HepG2 (cell line): Measurements from ENCODE around the gene CNTN4. TPM values are rescaled to one million over a fixed set of nuclear protein-coding genes. Genes with fewer than 3 reads are reported as not detected.

Experiments
- ATAC-seq: fragments of 200-7000 bp; cut with Tn5 transposase; 3 replicates; pipeline ENCODE4 v1.9.1; 2020; ENCODE audit warnings: mild to moderate bottlenecking, moderate library complexity
- BruUV-seq: library from RNA; stranded (reverse); fragments of 400-500 nt; replicated peaks from 2 replicates; lab custom pipeline; 2021; lab: Mats Ljungman, UMichigan
- CTCF ChIA-PET: fragments of 300-600 bp; formaldehyde crosslinking; extraction: SDS; loops from one replicate; lab custom pipeline; 2021; ENCODE audit warnings: low total read pairs, inconsistent platforms, low intra/inter-chr PET ratio; lab: Yijun Ruan, JAX
- POLR2A ChIA-PET: fragments of 350-600 bp; sonication (Branson Sonifier 250); formaldehyde crosslinking; loops from one replicate; lab custom pipeline; 2020; ENCODE audit warnings: antibody characterized with exemption, inconsistent platforms; lab: Yijun Ruan, JAX
- DNase-seq: peaks from one replicate; pipeline ENCODE4 v3.0.0-alpha.2; 2015; ENCODE audit warnings: low spot score
- FAIRE-seq: peaks from 3 replicates; lab custom pipeline; 2011; peaks lifted over from hg19 to GRCh38; lab: Jason Lieb, UNC
- H2AFZ ChIP-seq: one replicate; pipeline ENCODE4 v1.6.1; 2011; ENCODE audit warnings: low read length, inconsistent platforms
- H3K27ac ChIP-seq: fragments of 300-600 bp; 3 replicates; pipeline ENCODE4 v1.8.0; 2011; ENCODE audit warnings: mixed run types, mild to moderate bottlenecking, mixed read lengths, low read length, inconsistent platforms; ENCODE audit not compliant: insufficient read depth; ENCODE audit errors: extremely low read length
- H3K27me3 ChIP-seq, 2 experiments: fragments of 200-600 bp in 1 of 2; 2 replicates in 1 of 2; 3 replicates in 1 of 2; pipeline versions ENCODE4 v1.6.0 to v1.8.0; 2011; ENCODE audit warnings: low read length in 2 of 2, mild to moderate bottlenecking in 2 of 2, moderate library complexity in 2 of 2, inconsistent platforms in 1 of 2; ENCODE audit not compliant: insufficient read depth in 2 of 2, control insufficient read depth in 1 of 2
- H3K36me3 ChIP-seq, 2 experiments: fragments of 200-600 bp in 1 of 2; replicated peaks in 1 of 2; 2 replicates in 1 of 2; 3 replicates in 1 of 2; pipeline versions ENCODE4 v1.5.1 to v1.8.0; 2011; ENCODE audit warnings: low read length in 2 of 2, inconsistent platforms in 1 of 2; ENCODE audit not compliant: insufficient read depth in 2 of 2, control insufficient read depth in 1 of 2
- H3K4me1 ChIP-seq: 2 replicates; pipeline ENCODE4 v1.5.1; 2012; ENCODE audit warnings: low read length, inconsistent platforms; ENCODE audit not compliant: insufficient read depth
- H3K4me2 ChIP-seq: 2 replicates; pipeline ENCODE4 v1.6.0; 2011; ENCODE audit warnings: low read depth, low read length, inconsistent platforms
- H3K4me3 ChIP-seq, 3 experiments: fragments of 200-600 bp in 1 of 3; sonication (generic), shearing (Covaris generic) in 1 of 3; replicated peaks in 1 of 3; 2 replicates each; pipeline ENCODE4 v1.5.1; 2011 to 2016; ENCODE audit warnings: low read length in 3 of 3, inconsistent platforms in 2 of 3, low read depth in 2 of 3, mild to moderate bottlenecking in 2 of 3, control low read depth in 1 of 3, mixed read lengths in 1 of 3; ENCODE audit not compliant: insufficient read depth in 1 of 3
- H3K79me2 ChIP-seq: one replicate; pipeline ENCODE4 v1.6.1; 2011; ENCODE audit warnings: low read length, inconsistent platforms; ENCODE audit not compliant: insufficient read depth
- H3K9ac ChIP-seq: 2 replicates; pipeline ENCODE4 v1.6.0; 2011; ENCODE audit warnings: mild to moderate bottlenecking, low read depth, low read length, inconsistent platforms; ENCODE audit not compliant: insufficient read depth
- H3K9me3 ChIP-seq: 2 replicates; pipeline ENCODE4 v1.5.1; 2012; ENCODE audit warnings: mild to moderate bottlenecking, low read length
- H4K20me1 ChIP-seq: 2 replicates; pipeline ENCODE4 v1.6.0; 2011; ENCODE audit warnings: inconsistent platforms, mild to moderate bottlenecking, low read length, moderate library complexity; ENCODE audit not compliant: insufficient read depth
- ARHGAP35 ChIP-seq: sonication (generic); formaldehyde crosslinking; IDR thresholded peaks from 2 replicates; pipeline ENCODE4 v1.9.0; 2022; ENCODE audit warnings: mild to moderate bottlenecking, inconsistent platforms, moderate library complexity, missing genetic modification reagents, borderline replicate concordance
- BCLAF1 ChIP-seq: fragments of 450-650 bp; IDR thresholded peaks from 2 replicates; pipeline ENCODE4 v1.6.1; 2017; ENCODE audit warnings: mild to moderate bottlenecking
- GATAD2A ChIP-seq: IDR thresholded peaks from 2 replicates; pipeline ENCODE4 v1.6.1; 2016
- HNRNPUL1 ChIP-seq: fragments of 200-400 bp; formaldehyde crosslinking; IDR thresholded peaks from 2 replicates; pipeline ENCODE4 v1.6.1; 2017; ENCODE audit warnings: low read depth, mild to moderate bottlenecking, low read length, moderate library complexity
- PCBP2 ChIP-seq: fragments of 200-400 bp; formaldehyde crosslinking; optimal IDR thresholded peaks from 2 replicates; pipeline ENCODE3; 2018; ENCODE audit warnings: low read length, low read depth; ENCODE audit not compliant: poor library complexity, severe bottlenecking
- SALL2 ChIP-seq: sonication (generic); formaldehyde crosslinking; IDR thresholded peaks from 2 replicates; pipeline ENCODE4 v1.8.1; 2023; ENCODE audit warnings: mild to moderate bottlenecking, missing genetic modification reagents, inconsistent platforms
- STAT6 ChIP-seq: sonication (generic); formaldehyde crosslinking; IDR thresholded peaks from 2 replicates; pipeline ENCODE4 v1.4.0; 2020; ENCODE audit warnings: missing genetic modification reagents, mild to moderate bottlenecking, borderline replicate concordance
- TCF7L2 ChIP-seq: IDR thresholded peaks from 2 replicates; pipeline ENCODE4 v1.6.1; 2011; ENCODE audit warnings: mild to moderate bottlenecking, low read depth, low read length, moderate library complexity
- ZBTB20 ChIP-seq: sonication (generic); formaldehyde crosslinking; IDR thresholded peaks from 2 replicates; pipeline ENCODE4 v1.8.1; 2023; ENCODE audit warnings: missing genetic modification reagents, low read depth, mild to moderate bottlenecking, borderline replicate concordance
- ZNF468 ChIP-seq: sonication (generic); formaldehyde crosslinking; IDR thresholded peaks from 2 replicates; pipeline ENCODE4 v1.8.0; 2022; ENCODE audit warnings: mild to moderate bottlenecking, moderate library complexity, missing genetic modification reagents
- ZNF704 ChIP-seq: sonication (generic); formaldehyde crosslinking; IDR thresholded peaks from 2 replicates; pipeline ENCODE4 v1.8.1; 2023; ENCODE audit warnings: mild to moderate bottlenecking, inconsistent platforms, moderate library complexity, missing genetic modification reagents, borderline replicate concordance
- ZNF850 ChIP-seq: sonication (generic); formaldehyde crosslinking; conservative IDR thresholded peaks from 2 replicates; pipeline ENCODE4 v1.9.0; 2021; ENCODE audit warnings: mild to moderate bottlenecking, missing genetic modification reagents
- WGBS: methylation state at CpG from one replicate; pipeline ENCODE4 v1.1.6; 2017; ENCODE audit warnings: low lambda C conversion rate; 5-methylcytosine and 5-hydroxymethylcytosine counted together
- in situ Hi-C: cut with HindIII; loops from 2 replicates; pipeline ENCODE4 v1.10.0; 2017; ENCODE audit warnings: low pct_unique_long_range_greater_than_20kb; ENCODE audit not compliant: extremely low pct_ligation_motif_present
- intact Hi-C: fragments of 100-400 bp; cut with micrococcal nuclease; formaldehyde crosslinking; loops from one replicate; pipeline ENCODE4 v1.10.0; 2022; ENCODE audit not compliant: unreplicated experiment
- polyA plus RNA-seq, 8 experiments: library from polyadenylated mRNA; depleted of rRNA in 3 of 8; stranded (reverse) in 7 of 8; unstranded in 1 of 8; fragments of >200 nt; fragmentation: Illumina TruSeq in 4 of 8; extraction: Trizol in 4 of 8; gene quantifications; 2 replicates each; pipeline versions ENCODE4 v1.2.1 to v1.2.3, GENCODE V29; 2011 to 2016; ENCODE audit warnings: low read depth in 4 of 8, missing spikeins in 1 of 8, mixed read lengths in 1 of 8; ENCODE audit not compliant: insufficient read depth in 1 of 8
- total RNA-seq, 5 experiments: library from RNA; depleted of rRNA; stranded (reverse); fragments of >200 nt; fragmentation: Illumina TruSeq; extraction: Trizol; gene quantifications; 2 replicates each; pipeline ENCODE4 v1.2.3, GENCODE V29; 2016; ENCODE audit warnings: low read depth in 1 of 5

CNTN4 gene
- total and polyA plus RNA-seq, 2 of the 13 experiments (the other 11 are each of a cell fraction or from before 2014, with no cell fraction given): 0.01 to 0.13 TPM

- DNase-seq (no peak), ATAC-seq (no peak), FAIRE-seq (no peak)
- Histone ChIP-seq H3K4me3 (no peak overlapping the region), H3K9ac (no peak overlapping the region), H3K4me2 (no peak overlapping the region), H2AFZ (no peak overlapping the region), H3K9me3 (no peaks in the 10 kb centered on the region), H3K27me3 (no peaks in the 10 kb centered on the region), H3K27ac (no peak overlapping the region), H4K20me1 (no peaks in the 10 kb centered on the region), H3K79me2 (no peaks in the 10 kb centered on the region), H3K4me1 (no peaks in the 10 kb centered on the region), H3K36me3 (no peaks in the 10 kb centered on the region)
- intact Hi-C loops: no loop called here
- in situ Hi-C loops: no loop called here
- no TSS peak for BruUV-seq
- ChIA-PET CTCF (no interaction called here), POLR2A (no interaction called here)
- no peak for TF ChIP-seq PCBP2
- no peak for TF ChIP-seq ZNF704
- 0% methylated on average over 1 of the region's 1 CpG for WGBS
Observed at GRCh38 chr3:2713923-2714322, 615.3 kb downstream of the CNTN4 start.

GRCh38 chr3:2714834-2715233, 616.2 kb downstream of the CNTN4 start:
- H3K4me3 ChIP-seq: no peak overlapping the region
- no peak overlapping the region for H2AFZ ChIP-seq
- H3K4me1 ChIP-seq: no peaks in the 10 kb centered on the region
- in situ Hi-C loops (no loop called here), intact Hi-C loops (no loop called here)
- 0% methylated on average over 3 of the region's 5 CpGs for WGBS
- CTCF ChIA-PET: no interaction called here
- no peak for DNase-seq
- POLR2A ChIA-PET: no interaction called here
- no peaks in the 10 kb centered on the region for H3K9me3 ChIP-seq
- no TSS peak for BruUV-seq
- no peak for ATAC-seq
- no peaks in the 10 kb centered on the region for H3K36me3 ChIP-seq
- H3K4me2 ChIP-seq: no peak overlapping the region
- H3K27ac ChIP-seq: no peak overlapping the region
- no peak overlapping the region for H3K9ac ChIP-seq
- no peaks in the 10 kb centered on the region for H4K20me1 ChIP-seq
- H3K27me3 ChIP-seq: no peaks in the 10 kb centered on the region
- FAIRE-seq: no peak
- no peaks in the 10 kb centered on the region for H3K79me2 ChIP-seq
- TF ChIP-seq TCF7L2 (no peak), HNRNPUL1 (no peak), GATAD2A (CRISPR knock-in tag) (no peak), BCLAF1 (no peak), ZNF468 (no peak), ZNF850 (CRISPR knock-in tag) (no peak), SALL2 (CRISPR knock-in tag) (no peak), ZBTB20 (CRISPR knock-in tag) (no peak), ARHGAP35 (CRISPR knock-in tag) (no peak), STAT6 (CRISPR knock-in tag) (no peak)
